ENCODE measurements around the gene TMEM151B.

The TMEM151B gene

DNA sequence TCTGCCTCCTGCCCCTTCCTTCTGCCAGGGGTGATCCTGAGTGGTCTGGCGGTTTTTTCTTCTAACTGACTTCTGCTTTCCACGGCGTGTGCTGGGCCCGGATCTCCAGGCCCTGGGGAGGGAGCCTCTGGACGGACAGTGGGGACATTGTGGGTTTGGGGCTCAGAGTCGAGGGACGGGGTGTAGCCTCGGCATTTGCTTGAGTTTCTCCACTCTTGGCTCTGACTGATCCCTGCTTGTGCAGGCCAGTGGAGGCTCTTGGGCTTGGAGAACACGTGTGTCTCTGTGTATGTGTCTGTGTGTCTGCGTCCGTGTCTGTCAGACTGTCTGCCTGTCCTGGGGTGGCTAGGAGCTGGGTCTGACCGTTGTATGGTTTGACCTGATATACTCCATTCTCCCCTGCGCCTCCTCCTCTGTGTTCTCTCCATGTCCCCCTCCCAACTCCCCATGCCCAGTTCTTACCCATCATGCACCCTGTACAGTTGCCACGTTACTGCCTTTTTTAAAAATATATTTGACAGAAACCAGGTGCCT is 36.6 kb upstream of the TMEM151B start:
- TF ChIP-seq FOXP2 (optimal IDR thresholded peaks at IDR 0.05; ENCODE audit: borderline replicate concordance, extremely low read depth, extremely low read length, insufficient read depth), result no peak
- TF ChIP-seq POLR2AphosphoS5 (IDR thresholded peaks at IDR 0.05; ENCODE audit: low read depth, low read length), result no peak
- TF ChIP-seq TAF1 (IDR thresholded peaks at IDR 0.05; ENCODE audit: borderline replicate concordance, insufficient read depth, low read length), result no peak
- TF ChIP-seq, protein P1, sequence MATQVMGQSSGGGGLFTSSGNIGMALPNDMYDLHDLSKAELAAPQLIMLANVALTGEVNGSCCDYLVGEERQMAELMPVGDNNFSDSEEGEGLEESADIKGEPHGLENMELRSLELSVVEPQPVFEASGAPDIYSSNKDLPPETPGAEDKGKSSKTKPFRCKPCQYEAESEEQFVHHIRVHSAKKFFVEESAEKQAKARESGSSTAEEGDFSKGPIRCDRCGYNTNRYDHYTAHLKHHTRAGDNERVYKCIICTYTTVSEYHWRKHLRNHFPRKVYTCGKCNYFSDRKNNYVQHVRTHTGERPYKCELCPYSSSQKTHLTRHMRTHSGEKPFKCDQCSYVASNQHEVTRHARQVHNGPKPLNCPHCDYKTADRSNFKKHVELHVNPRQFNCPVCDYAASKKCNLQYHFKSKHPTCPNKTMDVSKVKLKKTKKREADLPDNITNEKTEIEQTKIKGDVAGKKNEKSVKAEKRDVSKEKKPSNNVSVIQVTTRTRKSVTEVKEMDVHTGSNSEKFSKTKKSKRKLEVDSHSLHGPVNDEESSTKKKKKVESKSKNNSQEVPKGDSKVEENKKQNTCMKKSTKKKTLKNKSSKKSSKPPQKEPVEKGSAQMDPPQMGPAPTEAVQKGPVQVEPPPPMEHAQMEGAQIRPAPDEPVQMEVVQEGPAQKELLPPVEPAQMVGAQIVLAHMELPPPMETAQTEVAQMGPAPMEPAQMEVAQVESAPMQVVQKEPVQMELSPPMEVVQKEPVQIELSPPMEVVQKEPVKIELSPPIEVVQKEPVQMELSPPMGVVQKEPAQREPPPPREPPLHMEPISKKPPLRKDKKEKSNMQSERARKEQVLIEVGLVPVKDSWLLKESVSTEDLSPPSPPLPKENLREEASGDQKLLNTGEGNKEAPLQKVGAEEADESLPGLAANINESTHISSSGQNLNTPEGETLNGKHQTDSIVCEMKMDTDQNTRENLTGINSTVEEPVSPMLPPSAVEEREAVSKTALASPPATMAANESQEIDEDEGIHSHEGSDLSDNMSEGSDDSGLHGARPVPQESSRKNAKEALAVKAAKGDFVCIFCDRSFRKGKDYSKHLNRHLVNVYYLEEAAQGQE (IDR thresholded peaks at IDR 0.05; ENCODE audit: insufficient read depth in 1 of 2, low read depth in 2 of 2, low read length in 2 of 2), result no peak
- TF ChIP-seq SIN3A (IDR thresholded peaks at IDR 0.05; ENCODE audit: borderline replicate concordance, insufficient read depth, low read length), result no peak

GRCh38 chr6:44234101-44235025 is 35.9 kb upstream of the TMEM151B start:
- TF ChIP-seq, protein P1 (IDR thresholded peaks at IDR 0.05; ENCODE audit: insufficient read depth in 1 of 2, low read depth in 2 of 2, low read length in 2 of 2), result no peak
- TF ChIP-seq POLR2AphosphoS5 (IDR thresholded peaks at IDR 0.05; ENCODE audit: low read depth, low read length) (no peak), FOXP2 (optimal IDR thresholded peaks at IDR 0.05; ENCODE audit: borderline replicate concordance, extremely low read depth, extremely low read length, insufficient read depth) (no peak), TAF1 (IDR thresholded peaks at IDR 0.05; ENCODE audit: borderline replicate concordance, insufficient read depth, low read length) (no peak), SIN3A (IDR thresholded peaks at IDR 0.05; ENCODE audit: borderline replicate concordance, insufficient read depth, low read length) (no peak)

- TF ChIP-seq, protein P1 (IDR thresholded peaks at IDR 0.05; ENCODE audit: insufficient read depth in 1 of 2, low read depth in 2 of 2, low read length in 2 of 2), result no peak
- no peak for TF ChIP-seq SIN3A (IDR thresholded peaks at IDR 0.05; ENCODE audit: borderline replicate concordance, insufficient read depth, low read length)
Observed at GRCh38 chr6:44235269-44235668, 35.0 kb upstream of the TMEM151B start.

DNA sequence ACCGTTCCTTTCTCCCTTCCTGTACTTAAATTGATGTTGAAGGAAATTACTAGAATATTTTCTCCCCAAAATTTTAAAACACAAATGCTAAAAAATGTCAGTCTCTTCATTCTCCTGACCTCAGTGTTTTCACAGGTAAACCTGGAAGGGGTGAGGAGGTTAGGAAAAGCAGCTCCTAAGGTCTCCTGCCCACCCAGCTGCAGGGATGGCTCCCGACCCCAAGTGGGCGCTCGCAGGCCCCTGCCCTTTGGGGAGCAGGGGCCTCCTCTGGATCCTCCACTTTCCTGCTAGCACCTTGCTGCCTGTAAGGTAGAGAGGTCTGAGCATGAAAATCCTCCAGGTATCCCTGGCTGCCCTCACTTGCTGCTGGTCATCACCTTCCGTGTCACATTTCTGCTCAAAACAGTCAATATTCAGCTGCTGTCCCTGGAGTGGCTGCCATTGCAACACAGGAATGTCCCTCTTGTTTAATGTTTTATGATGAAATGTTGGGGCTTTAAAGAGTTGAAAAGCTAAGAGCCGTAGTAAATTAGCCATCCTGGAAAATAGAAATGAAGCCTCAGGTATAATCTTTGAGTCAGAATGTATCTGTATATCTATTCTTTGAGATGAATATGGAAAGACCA is 34.2 kb upstream of the TMEM151B start:
- TF ChIP-seq SIN3A (IDR thresholded peaks at IDR 0.05; ENCODE audit: borderline replicate concordance, insufficient read depth, low read length), result no peak
- TF ChIP-seq, protein P1 (IDR thresholded peaks at IDR 0.05; ENCODE audit: insufficient read depth in 1 of 2, low read depth in 2 of 2, low read length in 2 of 2), result no peak
- TF ChIP-seq POLR2AphosphoS5 (IDR thresholded peaks at IDR 0.05; ENCODE audit: low read depth, low read length), result no peak
- TF ChIP-seq TAF1 (IDR thresholded peaks at IDR 0.05; ENCODE audit: borderline replicate concordance, insufficient read depth, low read length), result no peak
- TF ChIP-seq FOXP2 (optimal IDR thresholded peaks at IDR 0.05; ENCODE audit: borderline replicate concordance, extremely low read depth, extremely low read length, insufficient read depth), result no peak

All from PFSK-1 (cell line).